ENCODE results near the gene ZNF324B.
"Not testable (repeated sequence)": the region's sequence is repeated elsewhere in the genome, so short reads cannot be mapped to it uniquely, and the experiment has no call there.

Gene ZNF324B

DNA sequence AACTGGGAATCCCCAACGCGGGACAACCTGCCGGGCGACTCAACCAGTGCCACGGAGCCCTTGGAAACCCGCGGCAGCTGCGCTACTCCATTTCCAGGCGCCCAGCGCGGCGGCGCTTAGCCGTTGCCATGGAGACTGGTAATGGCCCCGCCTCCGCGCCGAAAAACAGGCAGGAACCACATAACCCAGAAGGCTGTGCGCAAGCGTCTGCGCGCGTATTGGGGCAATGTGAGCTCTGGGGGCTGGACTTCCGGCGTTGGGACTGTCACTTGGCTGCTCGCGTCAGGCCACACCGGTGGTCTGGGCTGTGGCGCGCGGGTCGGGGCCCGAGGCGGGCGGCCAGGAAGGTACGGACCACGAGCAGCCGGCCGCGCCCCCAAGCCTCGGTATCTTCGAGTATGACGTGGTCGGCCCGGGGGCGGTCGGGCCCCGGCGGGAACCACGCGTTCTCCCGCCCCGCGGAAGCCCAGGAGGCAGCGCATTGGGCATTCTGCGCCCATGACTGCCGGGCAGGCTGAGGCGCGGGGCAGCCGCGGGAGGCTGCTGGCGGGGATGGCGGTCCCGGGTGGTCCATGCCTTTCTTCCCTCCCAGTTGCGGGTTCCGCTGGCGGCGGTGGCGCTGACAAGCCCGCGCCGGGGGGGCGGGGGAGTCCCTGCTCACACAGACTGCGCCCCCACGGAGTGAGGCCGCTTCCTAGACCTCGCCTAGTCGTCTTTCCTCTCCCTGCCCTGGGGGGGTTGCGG, at the start of gene ZNF324B:
Gene ZNF324B, plus strand, starts transcription at position 265 of the 744 bp plus-strand sequence. CDS start 2,080 bp downstream, outside the sequence.
- DNase-seq = peak; percentile 95 to 98

DNA sequence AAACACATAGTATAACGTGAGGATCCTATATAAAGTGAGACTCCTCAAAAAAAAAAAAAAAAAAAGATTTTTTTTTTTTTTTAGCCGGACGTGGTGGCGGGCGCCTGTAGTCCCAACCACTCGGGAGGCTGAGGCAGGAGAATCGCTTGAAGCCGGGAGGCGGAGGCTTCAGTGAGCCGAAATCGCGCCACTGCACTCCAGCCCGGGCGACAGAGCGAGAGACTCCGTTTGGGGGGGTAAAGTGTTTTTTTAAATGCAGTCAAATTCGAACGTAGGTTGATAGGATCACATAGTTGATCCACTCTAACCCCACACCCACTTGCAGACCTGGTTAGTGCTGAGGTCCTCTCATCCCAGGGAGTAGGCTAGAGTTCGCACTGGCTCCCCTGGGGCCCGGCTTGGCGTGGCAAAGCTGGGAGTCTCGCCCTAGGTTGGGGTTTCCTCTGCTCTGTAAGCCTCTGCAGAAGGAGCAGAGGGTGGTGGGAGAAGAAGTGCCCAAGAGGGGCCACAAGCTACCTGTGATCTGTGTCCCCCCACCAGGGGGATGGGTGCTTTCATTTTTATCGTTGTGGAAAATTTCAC, 49.5 kb upstream of the ZNF324B start:
- no peak for DNase-seq

DNA sequence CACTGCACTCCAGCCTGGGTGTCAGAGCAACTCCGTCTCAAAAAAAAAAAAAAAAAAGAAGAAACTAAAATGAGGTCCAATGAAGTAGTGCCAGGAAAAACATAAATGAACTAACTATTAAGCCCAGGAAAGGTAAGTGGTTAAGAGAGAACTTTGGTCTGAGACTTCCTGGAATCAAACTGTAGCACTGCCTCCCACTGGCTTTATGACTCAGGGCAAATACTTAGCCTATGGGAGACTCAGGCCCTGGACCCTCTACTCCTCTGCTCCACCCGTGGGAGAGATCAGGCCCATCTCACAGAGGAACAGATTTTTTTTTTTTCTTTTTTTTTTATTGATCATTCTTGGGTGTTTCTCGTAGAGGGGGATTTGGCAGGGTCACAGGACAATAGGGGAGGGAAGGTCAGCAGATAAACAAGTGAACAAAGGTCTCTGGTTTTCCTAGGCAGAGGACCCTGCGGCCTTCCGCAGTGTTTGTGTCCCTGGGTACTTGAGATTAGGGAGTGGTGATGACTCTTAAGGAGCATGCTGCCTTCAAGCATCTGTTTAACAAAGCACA, 47.4 kb upstream of the ZNF324B start:
- DNase-seq = not testable (repeated sequence)

DNA sequence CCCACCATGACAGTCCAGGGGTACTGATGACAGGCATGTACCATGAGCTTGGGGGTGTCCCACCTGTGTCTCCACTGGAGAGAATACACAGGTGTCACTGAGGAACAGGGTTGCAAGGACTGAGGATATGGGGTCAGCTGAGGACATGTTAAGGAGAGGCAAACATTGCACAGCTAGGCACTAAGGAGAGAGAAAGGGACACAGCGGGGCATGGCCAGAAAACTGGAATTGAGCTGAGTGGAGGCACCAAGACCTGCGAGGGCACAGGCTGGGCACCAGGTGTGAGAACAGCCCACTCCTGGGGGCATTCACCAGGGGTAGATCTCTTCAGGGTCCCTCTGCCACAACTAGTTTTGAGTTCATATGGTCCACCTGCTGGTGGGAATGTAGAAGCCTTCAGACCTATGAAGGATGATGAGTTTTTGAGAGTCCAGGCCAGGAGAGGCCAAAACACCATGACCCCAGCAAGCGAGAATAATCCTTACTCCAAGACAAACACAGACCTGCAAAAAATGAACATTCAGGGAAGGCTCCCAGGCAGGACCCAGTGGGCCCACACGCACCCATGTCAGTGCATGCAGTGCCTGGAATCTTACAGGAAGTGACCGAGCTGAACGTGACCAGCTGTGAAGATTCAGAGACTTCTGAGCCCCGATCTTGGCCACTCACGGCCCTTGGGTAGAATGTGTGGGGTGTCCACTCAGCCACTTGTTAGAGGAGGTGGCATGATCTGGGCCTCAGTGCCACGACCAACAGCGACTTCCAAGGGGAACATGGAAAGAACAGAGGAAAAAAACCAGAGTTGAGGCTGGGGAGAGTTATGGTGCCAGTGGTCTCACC, 44.4 kb upstream of the ZNF324B start:
- DNase-seq = no peak

DNA sequence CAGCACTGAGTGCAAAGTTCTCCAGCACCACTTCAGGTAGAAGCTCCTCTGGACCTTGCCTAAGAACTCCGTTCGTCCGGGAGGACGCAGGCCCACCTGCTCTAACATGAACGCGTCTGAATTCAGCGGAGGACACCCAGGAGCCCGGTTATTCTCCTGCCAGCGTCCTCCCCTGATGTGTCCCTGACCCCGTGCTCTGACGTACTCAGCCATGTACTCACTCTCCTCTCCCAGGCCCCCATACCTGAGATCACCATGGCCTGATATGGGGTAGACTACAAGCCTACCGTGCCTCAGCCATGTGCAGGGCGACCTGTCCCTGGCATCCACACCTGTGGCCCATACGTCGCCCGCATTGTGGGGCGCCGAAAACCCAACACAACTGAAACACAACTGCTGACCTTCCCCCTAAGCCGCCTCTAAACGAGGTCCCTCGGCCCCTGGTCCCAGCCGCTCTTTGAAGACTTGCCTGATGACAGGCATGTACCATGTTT, 43.7 kb upstream of the ZNF324B start:
- DNase-seq = peak in 1 of 2 experiments; percentile 38

DNA sequence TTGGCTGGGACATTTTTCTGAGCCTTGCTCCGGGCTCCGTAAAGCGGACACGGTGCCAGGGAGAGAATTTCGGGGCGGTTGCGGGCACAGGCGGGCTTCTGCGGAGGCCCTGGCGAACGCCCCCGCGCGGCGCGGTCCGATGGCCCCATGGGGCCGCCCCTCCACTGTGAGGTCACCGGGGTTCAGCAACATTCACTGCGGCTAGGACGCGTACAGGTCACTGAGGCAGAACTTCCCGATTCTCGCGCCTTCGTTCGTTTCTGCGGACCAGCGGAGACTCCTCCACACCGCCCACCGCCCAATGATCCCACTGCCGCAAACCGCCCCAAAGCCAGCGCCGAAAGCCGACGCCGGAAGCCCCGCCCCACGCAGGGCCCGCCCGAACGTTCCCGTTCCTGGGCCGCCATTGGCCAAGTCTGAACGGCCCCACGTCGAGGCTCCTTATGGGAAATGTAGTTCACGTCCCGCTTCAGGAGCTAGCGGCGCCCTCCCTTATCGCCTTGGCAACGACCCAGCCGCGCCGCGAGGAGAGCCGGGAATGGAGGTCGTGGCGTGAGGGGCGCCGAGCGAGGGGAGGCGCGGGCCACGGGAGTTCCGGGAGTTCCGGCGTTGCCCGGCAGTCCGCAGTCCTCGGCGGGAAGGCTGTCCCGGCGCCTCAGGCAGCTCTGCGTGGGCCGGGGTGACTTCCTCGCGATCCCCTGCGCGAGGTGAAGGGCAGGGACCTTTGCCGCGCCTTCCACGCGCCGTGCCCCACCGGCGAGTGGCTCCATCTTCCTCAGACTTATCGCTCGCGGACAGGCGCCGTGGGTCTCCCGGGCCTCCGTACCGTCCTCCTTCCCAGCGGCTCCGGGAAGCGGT, 43.0 kb upstream of the ZNF324B start, which contains the start of gene ZNF584:
Gene ZNF584, plus strand, starts transcription at position 498 of the 858 bp plus-strand sequence. CDS start 499 bp downstream, outside the sequence.
- peak; percentile 91 to 98 for DNase-seq

DNA sequence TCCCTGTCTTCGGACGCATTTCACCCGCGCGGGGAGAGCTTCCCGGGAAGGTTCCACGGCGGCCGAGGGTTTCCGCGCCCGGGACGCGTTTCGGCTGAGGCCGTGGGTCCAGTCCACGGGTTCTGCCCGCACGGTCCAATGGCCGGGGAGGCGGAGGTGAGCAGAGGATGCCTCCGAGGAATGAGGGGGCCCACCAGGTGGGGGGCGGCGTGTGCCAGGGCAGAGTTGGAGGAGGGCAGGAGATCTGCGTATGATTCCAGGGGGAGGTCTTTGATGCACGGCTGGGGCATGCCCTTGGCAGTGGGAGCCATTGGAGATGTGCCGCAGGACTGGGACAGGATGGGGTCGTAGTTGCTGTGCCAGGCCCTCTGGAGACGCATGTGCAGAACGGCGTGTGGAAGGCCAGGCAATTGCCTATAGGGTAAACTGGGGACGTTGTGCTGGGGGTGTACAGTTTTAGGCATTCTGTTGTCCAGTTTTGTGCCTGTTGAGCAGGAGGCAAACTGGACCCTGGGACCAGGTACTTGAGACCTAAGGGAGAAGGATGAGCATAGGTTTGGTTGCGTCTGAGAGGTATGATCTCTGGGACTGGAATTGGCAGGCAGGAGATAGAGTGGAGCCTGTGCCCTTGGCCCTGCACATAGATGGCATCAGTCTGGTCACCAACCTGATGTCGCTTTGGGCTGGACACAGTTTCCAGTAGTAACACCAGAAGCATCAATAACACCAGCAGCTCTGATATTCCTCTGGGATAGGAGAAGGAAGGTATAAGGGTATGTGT, 42.2 kb upstream of the ZNF324B start:
- DNase-seq = peak; percentile 18 to 46

DNA sequence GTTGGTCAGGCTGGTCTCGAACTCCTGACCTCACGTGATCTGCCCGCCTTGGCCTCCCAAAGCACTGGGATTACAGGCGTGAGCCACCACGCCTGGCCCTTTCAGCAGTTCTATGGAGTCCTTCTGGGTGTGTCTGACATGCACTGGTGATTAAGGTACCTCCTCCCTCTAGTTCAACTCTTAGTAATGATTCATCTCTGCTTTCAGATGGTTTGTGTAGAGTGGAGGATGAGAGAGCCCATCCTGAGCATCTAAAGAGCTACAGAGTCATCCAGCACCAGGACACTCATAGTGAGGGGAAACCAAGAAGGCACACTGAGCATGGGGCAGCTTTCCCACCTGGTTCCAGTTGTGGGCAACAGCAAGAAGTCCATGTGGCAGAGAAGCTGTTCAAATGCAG, 34.8 kb upstream of the ZNF324B start:
- DNase-seq = no peak

DNA sequence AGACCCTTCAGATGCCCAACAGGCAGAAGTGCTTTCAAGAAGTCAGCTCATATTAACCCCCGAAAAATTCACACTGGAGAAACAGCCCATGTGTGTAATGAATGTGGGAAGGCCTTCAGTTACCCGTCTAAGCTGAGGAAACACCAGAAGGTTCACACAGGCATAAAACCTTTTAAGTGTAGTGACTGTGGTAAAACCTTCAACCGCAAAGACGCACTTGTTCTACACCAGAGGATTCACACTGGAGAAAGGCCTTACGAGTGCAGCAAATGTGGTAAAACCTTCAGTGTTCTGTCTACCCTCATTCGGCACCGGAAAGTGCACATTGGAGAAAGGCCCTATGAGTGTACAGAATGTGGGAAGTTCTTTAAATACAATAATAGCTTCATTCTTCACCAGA, 34.4 kb upstream of the ZNF324B start:
- DNase-seq = no peak

DNA sequence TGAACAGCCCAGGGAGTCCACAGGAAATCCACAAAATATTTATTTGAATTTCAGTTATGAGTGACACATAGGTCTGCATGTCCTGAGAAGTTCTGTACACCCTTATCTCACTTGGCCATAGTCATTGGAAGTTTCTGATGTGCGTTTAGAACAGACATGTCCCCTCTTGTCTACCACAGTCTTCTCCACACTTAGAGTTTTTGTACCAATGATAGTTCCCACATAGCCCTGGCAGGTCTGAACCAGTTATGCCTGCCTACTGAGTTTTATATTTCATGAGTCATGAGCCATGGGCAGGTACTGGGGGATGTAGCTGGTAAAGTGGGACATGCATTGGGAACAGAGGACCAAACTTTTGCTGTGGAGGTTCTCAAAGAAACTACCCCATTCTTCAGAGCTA, 22.8 kb upstream of the ZNF324B start:
- no peak for DNase-seq

DNA sequence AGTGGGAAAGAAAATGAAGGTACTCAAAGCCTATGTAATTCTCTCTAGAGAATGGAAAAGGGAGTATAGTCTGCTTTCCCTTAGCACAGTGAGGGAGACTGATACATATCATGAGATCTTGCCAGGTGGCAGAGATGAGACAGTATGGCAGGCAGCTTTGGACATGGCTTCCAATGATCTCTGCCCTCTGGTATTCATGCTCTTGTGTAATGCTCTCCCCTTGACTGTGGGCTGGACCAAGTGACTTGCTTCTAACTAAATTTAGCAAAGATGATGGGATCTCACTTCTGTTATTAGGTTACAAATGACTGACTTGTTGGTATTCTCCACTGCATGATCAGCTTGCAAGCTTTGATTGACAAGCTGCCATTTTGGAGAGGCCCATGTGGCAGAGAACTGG, 21.7 kb upstream of the ZNF324B start:
- no peak for DNase-seq

DNA sequence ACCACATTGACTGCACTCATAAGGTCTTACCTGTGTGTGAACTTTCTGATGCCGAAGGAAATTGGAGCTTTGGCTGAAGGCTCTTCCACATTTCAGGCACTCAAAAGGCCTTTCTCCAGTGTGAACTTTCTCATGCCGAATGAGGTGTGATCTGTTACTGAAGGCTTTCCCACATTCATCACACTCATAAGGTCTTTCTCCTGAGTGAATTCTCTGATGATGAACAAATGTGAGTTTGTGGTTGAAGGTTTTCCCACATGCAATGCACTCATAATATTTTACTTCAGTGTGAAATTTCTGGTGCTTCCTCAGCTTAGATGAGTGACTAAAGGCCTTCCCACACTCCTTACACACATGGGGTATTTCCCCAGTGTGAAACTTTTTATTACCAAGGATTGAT, 17.2 kb upstream of the ZNF324B start:
- DNase-seq = no peak

DNA sequence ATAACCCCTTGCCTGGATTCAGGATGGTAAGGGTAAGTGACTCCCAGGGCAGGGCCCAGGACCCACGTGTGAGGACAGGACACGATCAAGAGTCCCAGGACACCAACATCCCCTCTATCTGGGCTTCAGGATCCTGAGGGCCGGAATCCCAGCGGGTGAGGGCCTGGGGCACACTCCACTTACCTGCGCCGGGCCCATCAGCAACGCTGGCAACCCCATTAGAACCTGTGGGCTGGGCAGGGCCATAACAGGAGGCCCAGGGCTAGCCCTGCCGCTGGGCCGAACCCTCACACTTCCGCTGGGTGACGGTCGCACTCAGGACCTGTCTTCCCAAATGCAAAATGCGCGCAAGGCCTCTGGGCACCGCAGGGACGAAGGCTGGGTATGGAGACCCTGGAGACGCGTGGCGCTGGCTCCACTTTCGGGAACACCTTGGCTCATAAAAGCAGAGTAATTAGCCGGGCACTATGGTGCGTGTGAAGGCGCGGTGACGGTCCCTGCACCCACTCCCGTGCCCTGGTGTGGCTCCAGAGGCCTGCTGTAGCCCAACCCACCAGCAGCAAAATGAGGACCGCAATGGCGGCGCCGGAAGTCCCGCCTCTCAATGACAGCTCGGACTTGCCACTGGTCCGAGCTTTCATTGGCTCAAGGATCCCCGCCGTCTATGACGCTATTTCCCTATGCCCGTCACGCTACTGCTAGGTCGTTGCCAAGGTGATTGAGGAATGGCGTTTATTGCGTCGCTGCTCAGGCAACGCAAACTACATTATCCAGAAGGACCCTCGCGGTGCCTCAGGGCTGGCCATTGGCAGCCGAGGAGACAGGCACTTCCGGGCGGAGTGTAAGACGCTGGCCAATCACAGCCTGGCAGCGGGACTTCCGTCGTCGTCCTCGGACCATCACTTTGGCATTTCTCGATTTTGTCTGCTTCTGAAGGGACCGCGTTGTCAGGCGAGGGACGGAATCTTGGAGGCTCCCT, 11.6 kb upstream of the ZNF324B start, which contains the start of gene ZNF132:
Gene ZNF132, minus strand, starts transcription at position 578 of the 979 bp plus-strand sequence. Its CDS starts 332 bp downstream, at position 246.
- no peak for DNase-seq

DNA sequence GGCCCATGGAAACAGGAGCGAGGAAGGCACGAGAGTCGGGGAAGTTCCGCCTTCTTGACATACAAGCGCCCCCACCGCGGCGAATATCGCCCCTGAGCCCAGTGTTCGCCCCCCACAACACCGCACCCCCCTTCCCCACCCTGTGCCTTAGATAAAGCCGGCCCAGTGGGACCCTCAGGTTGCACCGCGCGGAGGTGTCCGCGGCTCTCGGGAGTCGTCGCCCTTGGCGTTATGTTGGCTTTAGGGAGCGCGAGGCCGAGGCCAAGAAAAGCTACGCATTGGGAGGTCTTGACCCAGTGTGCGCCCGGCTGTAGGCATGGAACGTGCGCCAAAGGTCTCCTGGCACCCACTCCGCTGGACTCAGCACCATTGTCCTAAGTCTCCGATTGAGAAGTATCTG, 10.9 kb upstream of the ZNF324B start:
- no peak for DNase-seq

DNA sequence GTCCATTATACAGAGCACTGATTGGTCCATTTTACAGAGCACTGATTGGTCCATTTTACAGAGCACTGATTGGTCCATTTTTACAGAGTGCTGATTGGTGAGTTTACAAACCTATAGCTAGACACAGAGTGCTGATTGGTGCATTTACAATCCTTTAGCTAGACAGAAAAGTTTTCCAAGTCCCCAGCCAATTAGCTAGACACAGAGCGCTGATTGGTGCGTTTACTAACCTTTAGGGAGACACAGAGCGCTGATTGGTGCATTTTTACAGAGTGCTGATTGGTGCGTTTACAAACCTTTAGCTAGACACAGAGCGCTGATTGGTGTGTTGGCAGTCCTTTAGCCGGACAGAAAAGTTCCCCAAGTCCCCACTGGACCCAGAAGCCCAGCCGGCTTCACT, 8.4 kb upstream of the ZNF324B start:
- not testable (repeated sequence) for DNase-seq

DNA sequence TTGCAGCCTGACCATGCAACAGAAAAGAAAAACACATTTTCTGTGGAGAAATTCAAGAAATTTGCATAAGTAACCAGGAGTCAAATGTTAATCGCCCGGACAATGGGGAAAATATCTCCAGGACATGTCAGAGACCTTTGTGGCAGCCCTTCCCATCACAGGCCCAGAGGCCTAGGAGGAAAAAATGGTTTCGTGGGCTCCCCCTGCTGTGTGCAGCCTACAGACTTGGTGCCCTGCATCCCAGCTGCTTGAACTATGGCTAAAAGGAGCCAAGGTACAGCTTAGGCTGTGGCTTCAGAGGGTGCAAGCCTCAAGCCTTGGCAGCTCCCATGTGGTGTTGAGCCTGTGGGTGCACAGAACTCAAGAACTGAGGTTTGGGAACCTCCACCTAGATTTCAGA, 2.6 kb upstream of the ZNF324B start:
- DNase-seq = not testable (repeated sequence)

DNA sequence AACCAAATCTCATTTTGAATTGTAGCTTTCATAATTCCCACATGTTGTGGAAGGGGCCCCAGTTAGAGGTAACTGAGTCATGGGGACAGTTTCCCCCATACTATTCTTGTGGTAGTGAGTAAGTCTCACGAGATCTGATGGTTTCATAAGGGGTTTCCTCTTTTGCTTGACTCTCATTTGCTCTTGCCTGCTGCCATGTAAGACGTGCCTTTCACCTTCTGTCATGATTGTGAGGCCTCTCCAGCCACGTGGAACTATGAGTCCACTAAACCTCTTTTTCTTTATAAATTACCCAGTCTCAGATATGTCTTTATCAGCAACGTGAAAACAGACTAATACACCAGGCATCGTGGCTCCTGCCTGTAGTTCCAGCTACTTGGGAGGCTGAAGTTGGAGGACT, 1.4 kb upstream of the ZNF324B start:
- DNase-seq = not testable (repeated sequence)

DNA sequence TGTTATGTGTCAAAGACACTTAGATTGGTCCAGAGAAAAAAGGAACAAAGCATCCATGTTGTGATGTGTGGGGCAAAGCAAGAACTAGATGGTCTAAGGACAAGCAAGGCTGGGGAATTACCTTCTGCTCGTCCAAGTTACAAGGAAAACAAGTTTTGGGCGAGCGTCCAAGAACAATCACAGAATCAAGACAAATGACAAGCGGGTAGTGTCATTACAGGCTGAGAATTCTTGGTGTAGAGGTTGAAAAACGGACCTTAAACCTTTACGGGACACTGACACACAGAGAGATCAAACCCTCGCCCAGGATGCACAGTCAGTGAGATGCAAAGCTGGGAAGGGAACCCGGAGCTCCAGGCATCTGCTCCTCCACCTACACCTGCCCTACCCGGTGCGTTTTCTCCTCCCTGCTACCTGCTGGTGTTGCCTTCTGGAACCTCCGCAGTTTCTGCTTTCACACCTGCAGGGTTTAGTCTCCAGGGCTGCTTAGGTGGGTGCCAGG, 515 bp upstream of the ZNF324B start:
- peak in 1 of 2 experiments; percentile 67 for DNase-seq

DNA sequence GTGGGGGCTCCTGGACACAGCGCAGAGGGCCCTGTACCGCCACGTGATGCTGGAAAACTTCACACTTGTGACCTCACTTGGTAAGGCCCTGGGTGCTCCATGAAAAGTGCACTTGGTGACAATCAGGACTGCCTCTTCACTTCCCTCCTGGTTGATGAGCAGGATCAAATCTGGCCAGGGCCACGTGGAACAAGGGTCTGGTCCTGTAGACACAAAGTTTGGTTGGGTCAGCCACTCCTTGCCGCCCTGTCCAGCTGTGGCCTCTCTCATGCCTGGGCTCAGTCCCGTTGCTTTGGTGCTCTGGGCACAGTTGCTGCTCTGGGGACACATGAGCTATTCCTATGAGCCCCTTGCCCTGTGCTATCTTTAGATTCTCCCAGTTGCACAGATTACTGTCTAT, 2.3 kb downstream of the ZNF324B start:
- no peak for DNase-seq

DNA sequence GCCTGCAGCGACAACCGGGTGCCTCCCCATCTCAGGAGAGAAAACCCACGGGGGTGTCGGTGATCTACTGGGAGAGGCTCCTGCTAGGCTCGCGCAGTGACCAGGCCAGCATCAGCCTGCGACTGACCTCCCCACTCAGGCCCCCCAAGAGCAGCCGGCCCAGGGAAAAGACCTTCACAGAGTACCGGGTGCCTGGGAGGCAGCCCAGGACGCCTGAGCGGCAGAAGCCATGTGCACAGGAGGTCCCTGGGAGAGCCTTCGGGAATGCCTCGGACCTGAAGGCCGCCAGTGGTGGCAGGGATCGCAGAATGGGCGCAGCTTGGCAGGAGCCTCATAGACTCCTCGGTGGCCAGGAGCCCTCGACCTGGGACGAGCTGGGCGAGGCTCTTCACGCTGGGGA, 3.9 kb downstream of the ZNF324B start:
- DNase-seq = no peak

Data from NCI-H526 (cell line).